Measurements from ENCODE around the gene PAX2. TPM values are rescaled to one million over a fixed set of nuclear protein-coding genes. Genes with fewer than 3 reads are reported as not detected.
A peak's percentile ranks its signal among the peaks of the same experiment; 100 is the strongest.

The PAX2 gene
- total RNA-seq, 1 donor from 2014 or later, result 0.34 TPM

DNA sequence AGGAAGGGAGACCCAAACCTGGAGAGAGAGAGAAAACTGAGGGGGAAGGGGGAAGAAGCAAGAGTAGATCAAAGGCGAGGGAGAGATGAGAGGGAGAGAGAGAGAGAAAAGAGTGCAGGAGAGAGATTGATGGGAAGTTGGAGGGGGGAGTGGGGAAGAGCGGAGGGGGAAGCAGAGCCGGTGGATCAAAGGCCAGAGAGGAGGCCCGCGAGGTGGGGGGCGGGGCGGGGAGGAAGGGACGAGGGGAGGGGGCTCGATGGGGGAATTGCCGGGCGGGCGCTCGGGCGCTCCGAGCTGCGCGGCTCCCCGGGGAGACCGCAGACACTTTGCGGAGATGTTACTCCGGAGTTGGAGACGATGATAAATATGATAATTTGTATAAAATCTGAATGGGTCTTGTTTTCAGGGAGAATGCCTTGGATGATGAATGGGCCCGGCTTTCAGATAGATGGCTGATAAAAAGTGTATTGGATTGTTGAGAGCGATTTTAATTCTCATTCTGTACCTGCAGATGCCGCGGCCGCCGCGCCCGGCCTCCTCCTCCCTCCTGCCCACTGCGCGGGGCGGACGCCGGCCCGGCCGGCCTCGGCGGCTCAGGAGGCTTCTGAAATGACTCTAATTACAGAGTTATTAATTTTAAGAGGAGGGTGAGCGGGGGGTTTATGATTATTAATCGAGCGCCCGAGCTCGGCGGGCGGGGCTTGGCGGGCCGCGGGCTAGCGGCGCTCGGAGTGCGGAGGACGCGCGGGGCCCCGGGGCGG, 21.4 kb upstream of the PAX2 start:
- no peaks in the 10 kb centered on the region for H3K79me2 ChIP-seq (ENCODE audit: low read depth)
- H3F3A ChIP-seq (ENCODE audit: low read depth), result peaks cover 7% of the 10 kb centered on the region
- no peaks in the 10 kb centered on the region for H3K4me1 ChIP-seq
- Mint-ChIP-seq H3K27ac (no peak overlapping the region), H3K27me3 (ENCODE audit: insufficient read depth, low read depth) (peaks cover 76% of the 10 kb centered on the region), H3K36me3 (no peaks in the 10 kb centered on the region), H3K4me1 (peaks cover 15% of the 10 kb centered on the region), H3K9me3 (peaks cover 3% of the 10 kb centered on the region), H3K4me3 (peak overlapping the region; percentile 54)
- TF ChIP-seq EZH2 (IDR thresholded peaks at IDR 0.05) (peak; percentile 100), EZH2phosphoT487 (IDR thresholded peaks at IDR 0.05) (peak; percentile 99)
- TF ChIP-seq, protein P1, sequence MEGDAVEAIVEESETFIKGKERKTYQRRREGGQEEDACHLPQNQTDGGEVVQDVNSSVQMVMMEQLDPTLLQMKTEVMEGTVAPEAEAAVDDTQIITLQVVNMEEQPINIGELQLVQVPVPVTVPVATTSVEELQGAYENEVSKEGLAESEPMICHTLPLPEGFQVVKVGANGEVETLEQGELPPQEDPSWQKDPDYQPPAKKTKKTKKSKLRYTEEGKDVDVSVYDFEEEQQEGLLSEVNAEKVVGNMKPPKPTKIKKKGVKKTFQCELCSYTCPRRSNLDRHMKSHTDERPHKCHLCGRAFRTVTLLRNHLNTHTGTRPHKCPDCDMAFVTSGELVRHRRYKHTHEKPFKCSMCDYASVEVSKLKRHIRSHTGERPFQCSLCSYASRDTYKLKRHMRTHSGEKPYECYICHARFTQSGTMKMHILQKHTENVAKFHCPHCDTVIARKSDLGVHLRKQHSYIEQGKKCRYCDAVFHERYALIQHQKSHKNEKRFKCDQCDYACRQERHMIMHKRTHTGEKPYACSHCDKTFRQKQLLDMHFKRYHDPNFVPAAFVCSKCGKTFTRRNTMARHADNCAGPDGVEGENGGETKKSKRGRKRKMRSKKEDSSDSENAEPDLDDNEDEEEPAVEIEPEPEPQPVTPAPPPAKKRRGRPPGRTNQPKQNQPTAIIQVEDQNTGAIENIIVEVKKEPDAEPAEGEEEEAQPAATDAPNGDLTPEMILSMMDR (IDR thresholded peaks at IDR 0.05), result no peak
- peaks cover 100% of the 10 kb centered on the region for H3K27me3 ChIP-seq
- H3K36me3 ChIP-seq, result no peaks in the 10 kb centered on the region
- H4K20me1 ChIP-seq (ENCODE audit: low read depth), result peaks cover 65% of the 10 kb centered on the region
- no peaks in the 10 kb centered on the region for H3K9me3 ChIP-seq (ENCODE audit: low read depth)
- H3K9ac ChIP-seq, result no peak overlapping the region
- no peak overlapping the region for H3K27ac ChIP-seq
- peak; percentile 62 for DNase-seq (ENCODE audit: low spot score)
- H3K4me2 ChIP-seq, result peak overlapping the region; percentile 69
- no peak overlapping the region for H2AFZ ChIP-seq (replicated peaks)
- peak overlapping the region; percentile 31 for H3K4me3 ChIP-seq

DNA sequence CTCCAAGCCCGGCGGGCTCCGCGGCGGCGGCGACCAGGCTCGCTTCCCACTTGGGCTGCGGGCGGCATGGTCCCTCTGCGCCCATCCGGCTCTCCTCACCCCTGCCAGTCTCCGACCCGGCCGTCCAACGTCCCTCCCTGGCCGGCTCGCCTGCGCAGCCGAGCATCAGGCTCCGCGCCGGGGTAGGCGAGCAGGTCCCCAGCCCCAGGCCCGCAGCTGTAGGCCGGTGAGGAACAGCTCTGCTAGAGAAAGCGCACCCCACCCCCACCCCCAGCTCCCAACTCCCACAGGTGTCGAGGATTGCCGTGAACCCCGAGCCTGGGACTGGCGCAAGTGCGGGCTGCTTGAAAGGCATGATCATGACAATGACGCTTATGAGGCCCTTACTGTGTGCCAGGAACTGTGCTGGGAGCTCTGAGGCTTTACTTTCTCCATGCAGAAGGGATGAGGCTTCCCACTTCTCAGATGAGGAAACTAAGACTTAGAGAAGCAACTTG, 20.8 kb upstream of the PAX2 start:
- H3K36me3 Mint-ChIP-seq, result no peaks in the 10 kb centered on the region
- Histone ChIP-seq H2AFZ (replicated peaks) (no peak overlapping the region), H3K9ac (no peak overlapping the region), H4K20me1 (ENCODE audit: low read depth) (peaks cover 71% of the 10 kb centered on the region), H3K9me3 (ENCODE audit: low read depth) (no peaks in the 10 kb centered on the region), H3K4me3 (peak overlapping the region; percentile 31), H3K79me2 (ENCODE audit: low read depth) (no peaks in the 10 kb centered on the region), H3F3A (ENCODE audit: low read depth) (peaks cover 14% of the 10 kb centered on the region), H3K27me3 (peaks cover 100% of the 10 kb centered on the region), H3K27ac (no peak overlapping the region), H3K4me1 (no peaks in the 10 kb centered on the region), H3K4me2 (peak overlapping the region; percentile 69), H3K36me3 (no peaks in the 10 kb centered on the region)
- TF ChIP-seq EZH2phosphoT487 (IDR thresholded peaks at IDR 0.05) (peak; percentile 95), EZH2 (IDR thresholded peaks at IDR 0.05) (peak; percentile 95)
- TF ChIP-seq, protein P1 (IDR thresholded peaks at IDR 0.05), result no peak
- H3K4me3 Mint-ChIP-seq, result no peak overlapping the region
- H3K27ac Mint-ChIP-seq, result no peak overlapping the region
- peaks cover 75% of the 10 kb centered on the region for H3K27me3 Mint-ChIP-seq (ENCODE audit: insufficient read depth, low read depth)
- peaks cover 17% of the 10 kb centered on the region for H3K4me1 Mint-ChIP-seq
- peaks cover 3% of the 10 kb centered on the region for H3K9me3 Mint-ChIP-seq
- DNase-seq (ENCODE audit: low spot score), result no peak

DNA sequence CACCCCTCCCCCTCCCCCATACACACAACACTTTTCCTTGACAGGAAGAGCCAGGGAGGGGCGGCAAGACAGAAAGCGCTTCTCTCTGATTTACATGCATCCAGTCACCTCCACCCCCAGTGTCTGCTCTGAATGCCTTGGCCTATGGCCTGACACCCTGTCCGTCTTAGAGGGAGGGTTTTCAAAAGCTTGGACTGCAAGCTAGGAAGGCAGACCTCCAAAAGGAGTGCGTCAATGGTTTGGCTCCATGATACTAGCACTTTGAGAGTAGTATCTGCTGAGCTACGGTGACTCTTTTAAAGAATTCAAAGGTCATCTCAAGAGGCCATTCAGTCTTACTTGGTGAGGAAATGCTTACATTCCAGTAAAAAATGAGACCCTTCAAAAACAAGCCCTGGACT, 20.3 kb upstream of the PAX2 start:
- peaks cover 18% of the 10 kb centered on the region for H3F3A ChIP-seq (ENCODE audit: low read depth)
- H3K9ac ChIP-seq, result no peak overlapping the region
- H4K20me1 ChIP-seq (ENCODE audit: low read depth), result peaks cover 76% of the 10 kb centered on the region
- Mint-ChIP-seq H3K27ac (no peak overlapping the region), H3K36me3 (no peaks in the 10 kb centered on the region), H3K27me3 (ENCODE audit: insufficient read depth, low read depth) (peaks cover 77% of the 10 kb centered on the region), H3K4me3 (peak overlapping the region; percentile 60), H3K4me1 (peaks cover 20% of the 10 kb centered on the region), H3K9me3 (peaks cover 3% of the 10 kb centered on the region)
- peaks cover 4% of the 10 kb centered on the region for H3K4me1 ChIP-seq
- no peak overlapping the region for H3K4me3 ChIP-seq
- no peak overlapping the region for H3K4me2 ChIP-seq
- TF ChIP-seq EZH2 (IDR thresholded peaks at IDR 0.05) (no peak), EZH2phosphoT487 (IDR thresholded peaks at IDR 0.05) (no peak)
- TF ChIP-seq, protein P1 (IDR thresholded peaks at IDR 0.05), result no peak
- H3K27me3 ChIP-seq, result peaks cover 100% of the 10 kb centered on the region
- no peak for DNase-seq (ENCODE audit: low spot score)
- H3K27ac ChIP-seq, result no peak overlapping the region
- H2AFZ ChIP-seq (replicated peaks), result no peak overlapping the region
- H3K9me3 ChIP-seq (ENCODE audit: low read depth), result no peaks in the 10 kb centered on the region
- H3K79me2 ChIP-seq (ENCODE audit: low read depth), result no peaks in the 10 kb centered on the region
- no peaks in the 10 kb centered on the region for H3K36me3 ChIP-seq
